ENCODE results near the gene CRTC2.
"Not testable (repeated sequence)": the region's sequence is repeated elsewhere in the genome, so short reads cannot be mapped to it uniquely, and the experiment has no call there.

The CRTC2 gene

GRCh38 chr1:153922076-153922971 is 36.1 kb downstream of the CRTC2 start:
- DNase-seq (ENCODE audit: low spot score) = no peak
- peak; percentile 30 for TF ChIP-seq CTCF (IDR thresholded peaks at IDR 0.05; ENCODE audit: extremely low read depth, missing control alignments)

GRCh38 chr1:153921803-153922075 is 36.7 kb downstream of the CRTC2 start:
- TF ChIP-seq CTCF (IDR thresholded peaks at IDR 0.05; ENCODE audit: extremely low read depth, missing control alignments) = no peak
- DNase-seq (ENCODE audit: low spot score) = no peak

- TF ChIP-seq CTCF (IDR thresholded peaks at IDR 0.05; ENCODE audit: extremely low read depth, missing control alignments) = no peak
- no peak for DNase-seq (ENCODE audit: low spot score)
Measured at GRCh38 chr1:153921080-153921802, 37.2 kb downstream of the CRTC2 start.

- TF ChIP-seq CTCF (IDR thresholded peaks at IDR 0.05; ENCODE audit: extremely low read depth, missing control alignments) = no peak
- peak; percentile 26 for DNase-seq (ENCODE audit: low spot score)
Measured at GRCh38 chr1:153919876-153920852, 38.2 kb downstream of the CRTC2 start.

- no peak for TF ChIP-seq CTCF (IDR thresholded peaks at IDR 0.05; ENCODE audit: extremely low read depth, missing control alignments)
- DNase-seq (ENCODE audit: low spot score) = no peak
Measured at GRCh38 chr1:153916297-153916696, 42.1 kb downstream of the CRTC2 start.

GRCh38 chr1:153912349-153912748 is 46.1 kb downstream of the CRTC2 start:
- no peak for DNase-seq (ENCODE audit: low spot score)
- TF ChIP-seq CTCF (IDR thresholded peaks at IDR 0.05; ENCODE audit: extremely low read depth, missing control alignments) = no peak

- DNase-seq (ENCODE audit: low spot score) = not testable (repeated sequence)
Measured at GRCh38 chr1:153910560-153910959, 47.9 kb downstream of the CRTC2 start.
